ENCODE results near the gene SREK1IP1.
A peak's percentile ranks its signal among the peaks of the same experiment; 100 is the strongest.
"Not testable (repeated sequence)": the region's sequence is repeated elsewhere in the genome, so short reads cannot be mapped to it uniquely, and the experiment has no call there.

The SREK1IP1 gene

GRCh38 chr5:64763948-64764503 lies 4.5 kb downstream of the SREK1IP1 start:
- no peak for ATAC-seq

GRCh38 chr5:64759960-64760660 lies 8.4 kb downstream of the SREK1IP1 start:
- no peak for ATAC-seq

GRCh38 chr5:64758901-64759300 lies 9.6 kb downstream of the SREK1IP1 start:
- no peak for ATAC-seq

- ATAC-seq = no peak
Measured at GRCh38 chr5:64754066-64754465, 14.4 kb downstream of the SREK1IP1 start.

GRCh38 chr5:64749385-64749784 lies 19.1 kb downstream of the SREK1IP1 start:
- ATAC-seq = no peak

- ATAC-seq = peak; percentile 73 to 84
Measured at GRCh38 chr5:64746446-64746845, 22.0 kb downstream of the SREK1IP1 start.

- no peak for ATAC-seq
Measured at GRCh38 chr5:64744914-64745313, 23.6 kb downstream of the SREK1IP1 start.

- ATAC-seq = no peak
Measured at GRCh38 chr5:64742821-64743220, 25.7 kb downstream of the SREK1IP1 start.

- ATAC-seq = no peak
Measured at GRCh38 chr5:64742411-64742810, 26.1 kb downstream of the SREK1IP1 start.

- no peak for ATAC-seq
Measured at GRCh38 chr5:64727150-64727549, 41.3 kb downstream of the SREK1IP1 start.

GRCh38 chr5:64722588-64722987 lies 45.9 kb downstream of the SREK1IP1 start:
- ATAC-seq = no peak

- ATAC-seq = not testable (repeated sequence)
Measured at GRCh38 chr5:64714495-64714894, 54.0 kb downstream of the SREK1IP1 start.

GRCh38 chr5:64707191-64707590 lies 61.3 kb downstream of the SREK1IP1 start:
- no peak for ATAC-seq

- ATAC-seq = not testable (repeated sequence)
Measured at GRCh38 chr5:64706074-64706473, 62.4 kb downstream of the SREK1IP1 start.

- no peak for ATAC-seq
Measured at GRCh38 chr5:64700765-64701164, 67.7 kb downstream of the SREK1IP1 start.

GRCh38 chr5:64696414-64696813 lies 72.1 kb downstream of the SREK1IP1 start:
- ATAC-seq = not testable (repeated sequence)

- ATAC-seq = no peak
Measured at GRCh38 chr5:64693636-64694035, 74.9 kb downstream of the SREK1IP1 start.

- no peak for ATAC-seq
Measured at GRCh38 chr5:64691291-64691690, 77.2 kb downstream of the SREK1IP1 start.

GRCh38 chr5:64690417-64691151 lies 77.9 kb downstream of the SREK1IP1 start, which contains the start of gene SHISAL2B:
Gene SHISAL2B (plus strand): TSS chr5:64690503. CDS start chr5:64690624, 121 bp downstream.
- peak in 1 of 2 donors; percentile 24 for ATAC-seq

GRCh38 chr5:64690104-64690416 lies 78.4 kb downstream of the SREK1IP1 start:
- no peak for ATAC-seq

GRCh38 chr5:64688965-64689364 lies 79.5 kb downstream of the SREK1IP1 start:
- no peak for ATAC-seq

GRCh38 chr5:64688391-64688790 lies 80.1 kb downstream of the SREK1IP1 start:
- no peak for ATAC-seq

- no peak for ATAC-seq
Measured at GRCh38 chr5:64685866-64686265, 82.6 kb downstream of the SREK1IP1 start.

- no peak for ATAC-seq
Measured at GRCh38 chr5:64682608-64683007, 85.9 kb downstream of the SREK1IP1 start.

All from activated CD4-positive, CD25-positive, alpha-beta regulatory T cell treated with anti-CD3 and anti-CD28 coated beads, Interleukin-2, amount 50 U/mL, for 24 hours (primary cell).